Endothelial cell of umbilical vein (primary cell): Measurements from ENCODE around the gene DYNAP. TPM values are rescaled to one million over a fixed set of nuclear protein-coding genes. Genes with fewer than 3 reads are reported as not detected.

Source experiments
- BruUV-seq: library from RNA; stranded (reverse); fragments of 400-500 nt; replicated peaks from 2 replicates; lab custom pipeline; 2021; lab: Mats Ljungman, UMichigan
- CTCF ChIA-PET: fragments of 300-600, 350-600 bp; sonication (Branson Sonifier 250); formaldehyde crosslinking; loops from one replicate; lab custom pipeline; 2021; ENCODE audit warnings: antibody characterized with exemption, inconsistent platforms; lab: Charles Lee
- POLR2A ChIA-PET: fragments of 300-600, 350-600 bp; sonication (Branson Sonifier 250); formaldehyde crosslinking; loops from one replicate; lab custom pipeline; 2021; ENCODE audit warnings: antibody characterized with exemption, inconsistent platforms; lab: Charles Lee
- DNase-seq: peaks from one replicate; pipeline ENCODE4 v3.0.0-alpha.2; 2011; ENCODE audit warnings: low read depth, low spot score
- FAIRE-seq: peaks from 2 replicates; lab custom pipeline; 2011; peaks lifted over from hg19 to GRCh38; lab: Jason Lieb, UNC
- H2AFZ ChIP-seq: 2 replicates; pipeline ENCODE4 v1.6.0; 2012; ENCODE audit warnings: low read depth, low read length, control low read depth, inconsistent platforms
- H3K27ac ChIP-seq: 2 replicates; pipeline ENCODE4 v1.5.1; 2011; ENCODE audit warnings: low read depth, mild to moderate bottlenecking, control low read depth, low read length, moderate library complexity; ENCODE audit not compliant: insufficient read depth
- H3K27me3 ChIP-seq, 2 experiments: 2 replicates each; pipeline versions ENCODE4 v1.6.0 to v1.6.1; 2011; ENCODE audit warnings: low read length in 2 of 2, mixed read lengths in 1 of 2; ENCODE audit not compliant: control insufficient read depth in 2 of 2, insufficient read depth in 2 of 2
- H3K36me3 ChIP-seq, 2 experiments: 2 replicates in 1 of 2; 3 replicates in 1 of 2; pipeline ENCODE4 v1.5.1; 2011; ENCODE audit warnings: low read length in 2 of 2, mild to moderate bottlenecking in 1 of 2, moderate library complexity in 1 of 2; ENCODE audit not compliant: control insufficient read depth in 2 of 2, insufficient read depth in 2 of 2; ENCODE audit errors: extremely low read depth in 1 of 2
- H3K4me1 ChIP-seq: 3 replicates; pipeline ENCODE4 v1.5.1; 2011; ENCODE audit warnings: mild to moderate bottlenecking, low read length; ENCODE audit not compliant: control insufficient read depth, insufficient read depth; ENCODE audit errors: extremely low read depth
- H3K4me2 ChIP-seq: 2 replicates; pipeline ENCODE4 v1.6.1; 2011; ENCODE audit warnings: low read length, control low read depth, mixed read lengths; ENCODE audit not compliant: insufficient read depth
- H3K4me3 ChIP-seq, 3 experiments: fragments of 200-600 bp in 1 of 3; sonication (generic), shearing (Covaris generic) in 1 of 3; replicated peaks in 1 of 3; 2 replicates each; pipeline ENCODE4 v1.5.1; 2011 to 2016; ENCODE audit warnings: control low read depth in 3 of 3, low read length in 3 of 3, mild to moderate bottlenecking in 2 of 3, inconsistent platforms in 1 of 3, low read depth in 1 of 3, moderate library complexity in 1 of 3; ENCODE audit not compliant: insufficient read depth in 1 of 3
- H3K79me2 ChIP-seq: 2 replicates; pipeline ENCODE4 v1.6.0; 2012; ENCODE audit warnings: low read length, inconsistent platforms; ENCODE audit not compliant: control insufficient read depth, insufficient read depth
- H3K9ac ChIP-seq: replicated peaks from 2 replicates; pipeline ENCODE3; 2011; ENCODE audit warnings: low read length, control low read depth; ENCODE audit not compliant: insufficient read depth; ENCODE audit errors: extremely low read depth
- H3K9me1 ChIP-seq: replicated peaks from 3 replicates; pipeline ENCODE4 v1.6.0; 2011; ENCODE audit warnings: mild to moderate bottlenecking, low read length; ENCODE audit not compliant: control insufficient read depth, insufficient read depth; ENCODE audit errors: extremely low read depth
- H3K9me3 ChIP-seq: replicated peaks from 2 replicates; pipeline ENCODE4 v1.5.1; 2012; ENCODE audit warnings: low read length, inconsistent platforms; ENCODE audit not compliant: control insufficient read depth, insufficient read depth
- H4K20me1 ChIP-seq: replicated peaks from 2 replicates; pipeline ENCODE3; 2011; ENCODE audit warnings: mild to moderate bottlenecking, low read length; ENCODE audit not compliant: control insufficient read depth, insufficient read depth; ENCODE audit errors: extremely low read depth
- CTCF ChIP-seq, 2 donors: IDR thresholded peaks; 1 replicate in 1 of 2; 2 replicates in 1 of 2; pipeline ENCODE4 v1.5.1; 2011; ENCODE audit warnings: low read length in 2 of 2, mild to moderate bottlenecking in 2 of 2, moderate library complexity in 2 of 2, control low read depth in 1 of 2, inconsistent platforms in 1 of 2, low read depth in 1 of 2; ENCODE audit not compliant: insufficient read depth in 1 of 2; ENCODE audit errors: extremely low read depth in 1 of 2
- EZH2 ChIP-seq: IDR thresholded peaks from 2 replicates; pipeline ENCODE4 v1.6.1; 2012; ENCODE audit warnings: borderline replicate concordance, low read depth, mild to moderate bottlenecking, moderate library complexity, low read length, inconsistent platforms; ENCODE audit not compliant: severe bottlenecking
- FOS ChIP-seq: IDR thresholded peaks from 2 replicates; pipeline ENCODE4 v1.6.1; 2011; ENCODE audit warnings: mild to moderate bottlenecking, low read length, moderate library complexity, borderline replicate concordance; ENCODE audit not compliant: insufficient read depth
- GATA2 ChIP-seq: IDR thresholded peaks from 2 replicates; pipeline ENCODE4 v1.7.0; 2011; ENCODE audit warnings: low read depth, mild to moderate bottlenecking, moderate library complexity, mixed read lengths, low read length; ENCODE audit not compliant: insufficient read length, insufficient read depth
- JUN ChIP-seq: IDR thresholded peaks from 2 replicates; pipeline ENCODE4 v1.6.1; 2011; ENCODE audit warnings: borderline replicate concordance, low read depth; ENCODE audit not compliant: insufficient read length, insufficient read depth
- MAX ChIP-seq: IDR thresholded peaks from 2 replicates; pipeline ENCODE4 v1.6.1; 2011; ENCODE audit not compliant: insufficient read depth, insufficient read length
- MYC ChIP-seq: IDR thresholded peaks from one replicate; pipeline ENCODE4 v1.6.1; 2011; ENCODE audit warnings: mild to moderate bottlenecking, low read depth, low read length
- POLR2A ChIP-seq: IDR thresholded peaks from 2 replicates; pipeline ENCODE4 v1.6.1; 2012; ENCODE audit warnings: low read depth, mild to moderate bottlenecking, control low read depth, low read length
- POLR2AphosphoS5 ChIP-seq: IDR thresholded peaks from 2 replicates; pipeline ENCODE4 v1.6.1; 2012; ENCODE audit warnings: low read depth, mild to moderate bottlenecking, control low read depth, low read length, moderate library complexity; ENCODE audit not compliant: insufficient read depth
- dilution Hi-C: fragments of 300-500 bp; cut with MboI; formaldehyde crosslinking; loops from one replicate; pipeline ENCODE4 v1.15.0; 2019; ENCODE audit warnings: low sequenced_read_pairs; ENCODE audit not compliant: extremely low pct_ligation_motif_present
- intact Hi-C: fragments of 100-400 bp; cut with micrococcal nuclease; formaldehyde crosslinking; loops from one replicate; pipeline ENCODE4 v1.10.0; 2022
- polyA plus RNA-seq, 4 experiments: library from polyadenylated mRNA; depleted of rRNA in 3 of 4; stranded (reverse) in 3 of 4; unstranded in 1 of 4; fragments of >200 nt; gene quantifications; 2 replicates each; pipeline versions ENCODE4 v1.2.1 to v1.2.3, GENCODE V29; 2011 to 2012; ENCODE audit warnings: missing spikeins in 1 of 4
- total RNA-seq: library from RNA; stranded (reverse); gene quantifications from 2 replicates; pipeline ENCODE4 v1.2.3, GENCODE V29; 2021

Gene DYNAP
- total and polyA plus RNA-seq, 2 donors (not counting 3 experiments of a cell fraction or from before 2014, with no cell fraction given) = not detected

- dilution Hi-C loops = no loop called here
- no peak for DNase-seq
- intact Hi-C loops = no loop called here
- POLR2A ChIA-PET = no interaction called here
- FAIRE-seq = no peak
- no peaks in the 10 kb centered on the region for H3K79me2 ChIP-seq
- TF ChIP-seq FOS = no peak
- H3K9me3 ChIP-seq = no peaks in the 10 kb centered on the region
- no peak overlapping the region for H3K27ac ChIP-seq
- no peak overlapping the region for H2AFZ ChIP-seq
- H3K4me2 ChIP-seq = no peak overlapping the region
- BruUV-seq = no TSS peak
- H3K36me3 ChIP-seq = no peaks in the 10 kb centered on the region
- no peaks in the 10 kb centered on the region for H3K9me1 ChIP-seq
- H4K20me1 ChIP-seq = no peaks in the 10 kb centered on the region
- no peak overlapping the region for H3K9ac ChIP-seq
- H3K27me3 ChIP-seq = no peaks in the 10 kb centered on the region
- H3K4me3 ChIP-seq = no peak overlapping the region
- no peaks in the 10 kb centered on the region for H3K4me1 ChIP-seq
- CTCF ChIA-PET = interaction anchor here (1.0 kb wide), 1 partner anchor 13 kb away, joined by 4 read pairs; no protein-coding TSS in a partner anchor
These were observed 39.5 kb upstream of the DYNAP start for GRCh38 chr18:54551590-54551989.

- dilution Hi-C loops (no loop called here), intact Hi-C loops (loop anchor here (5.0 kb wide), 1 partner anchor 163 kb away; no protein-coding TSS in a partner anchor)
- no peaks in the 10 kb centered on the region for H3K9me1 ChIP-seq
- H2AFZ ChIP-seq = no peak overlapping the region
- no peaks in the 10 kb centered on the region for H3K9me3 ChIP-seq
- H4K20me1 ChIP-seq = no peaks in the 10 kb centered on the region
- no peaks in the 10 kb centered on the region for H3K79me2 ChIP-seq
- POLR2A ChIA-PET = interaction anchor here (0.6 kb wide), 1 partner anchor 1042 kb away, joined by 4 read pairs; no protein-coding TSS in a partner anchor
- H3K4me2 ChIP-seq = no peak overlapping the region
- no TSS peak for BruUV-seq
- no peak for DNase-seq
- TF ChIP-seq FOS (no peak), GATA2 (no peak), MAX (no peak), CTCF (IDR thresholded peaks at IDR 0.05; ENCODE audit: extremely low read depth in 1 of 2, insufficient read depth in 1 of 2, low read depth in 1 of 2, low read length in 2 of 2) (no peak), POLR2AphosphoS5 (no peak), MYC (no peak), POLR2A (no peak), JUN (no peak), EZH2 (no peak)
- no peaks in the 10 kb centered on the region for H3K4me1 ChIP-seq
- FAIRE-seq = no peak
- H3K4me3 ChIP-seq = no peak overlapping the region
- CTCF ChIA-PET = interaction anchor here (1.4 kb wide), 1 partner anchor 11 kb away, joined by 3 read pairs; no protein-coding TSS in a partner anchor
- no peak overlapping the region for H3K9ac ChIP-seq
- no peak overlapping the region for H3K27ac ChIP-seq
- no peaks in the 10 kb centered on the region for H3K27me3 ChIP-seq
- no peaks in the 10 kb centered on the region for H3K36me3 ChIP-seq
These were observed 35.8 kb upstream of the DYNAP start for GRCh38 chr18:54555286-54555685.
